ENCODE results near the gene LRRC18.

Gene LRRC18

GRCh38 chr10:48907730-48908129, 31.9 kb downstream of the LRRC18 start:
- Histone ChIP-seq H4K20me1 (ENCODE audit: insufficient read depth) (no peaks in the 10 kb centered on the region), H3K27ac (no peak overlapping the region), H3K4me2 (no peak overlapping the region), H3K79me2 (ENCODE audit: insufficient read depth, low read depth) (no peaks in the 10 kb centered on the region), H3K4me3 (IDR thresholded peaks at IDR 0.05; ENCODE audit: insufficient read depth, low read depth, low read length) (no peak overlapping the region), H2AFZ (ENCODE audit: low read depth) (no peak overlapping the region), H3K36me3 (ENCODE audit: insufficient read depth) (no peaks in the 10 kb centered on the region), H3K27me3 (ENCODE audit: insufficient read depth, low read depth) (no peaks in the 10 kb centered on the region), H3K9ac (no peak overlapping the region), H3K4me1 (ENCODE audit: low read depth, poor library complexity, severe bottlenecking) (no peaks in the 10 kb centered on the region)
- no peak for TF ChIP-seq CTCF (conservative IDR thresholded peaks at IDR 0.05; ENCODE audit: low read depth, low read length)

GRCh38 chr10:48906841-48907240, 32.8 kb downstream of the LRRC18 start:
- TF ChIP-seq CTCF (conservative IDR thresholded peaks at IDR 0.05; ENCODE audit: low read depth, low read length) = no peak
- Histone ChIP-seq H3K27ac (no peak overlapping the region), H3K27me3 (ENCODE audit: insufficient read depth, low read depth) (no peaks in the 10 kb centered on the region), H2AFZ (ENCODE audit: low read depth) (no peak overlapping the region), H3K36me3 (ENCODE audit: insufficient read depth) (no peaks in the 10 kb centered on the region), H3K4me1 (ENCODE audit: low read depth, poor library complexity, severe bottlenecking) (no peaks in the 10 kb centered on the region), H3K4me3 (IDR thresholded peaks at IDR 0.05; ENCODE audit: insufficient read depth, low read depth, low read length) (no peak overlapping the region), H3K9ac (no peak overlapping the region), H4K20me1 (ENCODE audit: insufficient read depth) (no peaks in the 10 kb centered on the region), H3K79me2 (ENCODE audit: insufficient read depth, low read depth) (no peaks in the 10 kb centered on the region), H3K4me2 (no peak overlapping the region)

GRCh38 chr10:48905311-48905710, 34.3 kb downstream of the LRRC18 start:
- H3K4me3 ChIP-seq (IDR thresholded peaks at IDR 0.05; ENCODE audit: insufficient read depth, low read depth, low read length) = no peak overlapping the region
- H2AFZ ChIP-seq (ENCODE audit: low read depth) = no peak overlapping the region
- H3K27ac ChIP-seq = no peak overlapping the region
- no peaks in the 10 kb centered on the region for H3K79me2 ChIP-seq (ENCODE audit: insufficient read depth, low read depth)
- no peak for TF ChIP-seq CTCF (conservative IDR thresholded peaks at IDR 0.05; ENCODE audit: low read depth, low read length)
- H4K20me1 ChIP-seq (ENCODE audit: insufficient read depth) = no peaks in the 10 kb centered on the region
- no peaks in the 10 kb centered on the region for H3K36me3 ChIP-seq (ENCODE audit: insufficient read depth)
- H3K27me3 ChIP-seq (ENCODE audit: insufficient read depth, low read depth) = no peaks in the 10 kb centered on the region
- no peak overlapping the region for H3K9ac ChIP-seq
- H3K4me2 ChIP-seq = no peak overlapping the region
- no peaks in the 10 kb centered on the region for H3K4me1 ChIP-seq (ENCODE audit: low read depth, poor library complexity, severe bottlenecking)

- Histone ChIP-seq H3K36me3 (ENCODE audit: insufficient read depth) (no peaks in the 10 kb centered on the region), H3K4me2 (no peak overlapping the region), H2AFZ (ENCODE audit: low read depth) (no peak overlapping the region)
Observed at GRCh38 chr10:48904861-48905260, 34.8 kb downstream of the LRRC18 start.

More at GRCh38 chr10:48904861-48905260, 34.8 kb downstream of the LRRC18 start:
- no peak for TF ChIP-seq CTCF (conservative IDR thresholded peaks at IDR 0.05; ENCODE audit: low read depth, low read length)
- Histone ChIP-seq H3K4me3 (IDR thresholded peaks at IDR 0.05; ENCODE audit: insufficient read depth, low read depth, low read length) (no peak overlapping the region), H3K27ac (no peak overlapping the region), H3K79me2 (ENCODE audit: insufficient read depth, low read depth) (no peaks in the 10 kb centered on the region), H4K20me1 (ENCODE audit: insufficient read depth) (no peaks in the 10 kb centered on the region), H3K4me1 (ENCODE audit: low read depth, poor library complexity, severe bottlenecking) (no peaks in the 10 kb centered on the region), H3K27me3 (ENCODE audit: insufficient read depth, low read depth) (no peaks in the 10 kb centered on the region), H3K9ac (no peak overlapping the region)

Data from KMS-11 (cell line).